ENCODE data around the gene SPATA16.

DNA sequence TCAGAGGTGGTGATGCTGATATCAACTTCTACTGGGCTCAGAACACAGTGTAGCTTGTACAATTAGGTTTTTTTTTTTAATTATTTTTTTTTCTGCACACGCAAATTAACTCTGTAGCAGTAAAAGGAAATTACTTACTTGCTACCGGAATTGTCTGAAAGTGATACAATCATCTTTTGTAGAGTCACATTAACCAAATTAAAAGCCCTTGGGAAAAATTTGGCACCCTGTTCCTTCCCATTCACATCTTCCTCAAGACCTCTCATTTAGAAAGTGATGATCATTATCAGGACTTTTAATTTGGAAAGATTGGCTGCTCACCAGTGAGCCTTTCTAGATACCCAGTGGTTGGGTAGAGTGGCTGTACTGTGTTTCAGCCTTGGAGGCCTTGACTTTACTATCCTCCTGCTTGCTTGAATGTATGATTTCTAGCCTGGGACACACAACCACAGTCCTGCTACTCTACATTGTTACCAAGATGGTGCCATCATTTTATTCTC is 232.2 kb downstream of the SPATA16 start:
- TF ChIP-seq NFATC4 (CRISPR knock-in tag; IDR thresholded peaks at IDR 0.05), result no peak
- no peak for TF ChIP-seq E2F5 (CRISPR knock-in tag; IDR thresholded peaks at IDR 0.05)
- no peak for TF ChIP-seq IRF2 (CRISPR knock-in tag; IDR thresholded peaks at IDR 0.05; ENCODE audit: borderline replicate concordance, low read depth)
- TF ChIP-seq CTCF (IDR thresholded peaks at IDR 0.05), result no peak
- TF ChIP-seq NFYB (CRISPR knock-in tag; conservative IDR thresholded peaks at IDR 0.05; ENCODE audit: low read depth), result no peak
- no peak for TF ChIP-seq ZNF396 (CRISPR knock-in tag; IDR thresholded peaks at IDR 0.05; ENCODE audit: borderline replicate concordance)
